ENCODE data around the gene LEP. TPM values are rescaled to one million over a fixed set of nuclear protein-coding genes. Genes with fewer than 3 reads are reported as not detected.

Gene LEP
- total RNA-seq, 3 donors from 2014 or later = 0.09 to 0.22 TPM; not detected in 1

DNA sequence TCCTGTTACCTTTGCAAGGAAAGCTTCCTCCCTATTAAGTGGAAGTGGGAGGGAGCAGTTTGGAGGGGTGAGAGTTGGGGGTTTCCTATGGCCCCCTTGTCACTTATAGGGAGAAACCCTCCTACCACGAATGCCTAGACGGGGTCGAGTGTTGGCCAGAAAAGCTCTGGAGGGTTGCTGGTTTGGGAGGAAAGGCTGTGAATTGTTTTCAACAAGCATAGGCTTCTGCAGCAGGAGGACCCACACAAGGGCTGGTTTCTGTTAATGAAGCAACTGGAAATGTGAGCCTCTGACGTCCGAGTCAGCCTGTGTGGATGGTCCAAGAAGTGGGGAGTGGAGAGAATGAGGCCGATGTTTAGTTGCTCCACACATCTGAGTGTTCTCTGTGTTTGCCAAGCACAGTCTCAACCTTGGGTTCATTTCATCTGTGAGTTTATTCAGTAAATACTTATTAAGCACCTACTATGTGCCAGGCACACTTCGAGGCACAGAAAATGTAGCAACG, 37.3 kb upstream of the LEP start:
- TF ChIP-seq, protein P1, sequence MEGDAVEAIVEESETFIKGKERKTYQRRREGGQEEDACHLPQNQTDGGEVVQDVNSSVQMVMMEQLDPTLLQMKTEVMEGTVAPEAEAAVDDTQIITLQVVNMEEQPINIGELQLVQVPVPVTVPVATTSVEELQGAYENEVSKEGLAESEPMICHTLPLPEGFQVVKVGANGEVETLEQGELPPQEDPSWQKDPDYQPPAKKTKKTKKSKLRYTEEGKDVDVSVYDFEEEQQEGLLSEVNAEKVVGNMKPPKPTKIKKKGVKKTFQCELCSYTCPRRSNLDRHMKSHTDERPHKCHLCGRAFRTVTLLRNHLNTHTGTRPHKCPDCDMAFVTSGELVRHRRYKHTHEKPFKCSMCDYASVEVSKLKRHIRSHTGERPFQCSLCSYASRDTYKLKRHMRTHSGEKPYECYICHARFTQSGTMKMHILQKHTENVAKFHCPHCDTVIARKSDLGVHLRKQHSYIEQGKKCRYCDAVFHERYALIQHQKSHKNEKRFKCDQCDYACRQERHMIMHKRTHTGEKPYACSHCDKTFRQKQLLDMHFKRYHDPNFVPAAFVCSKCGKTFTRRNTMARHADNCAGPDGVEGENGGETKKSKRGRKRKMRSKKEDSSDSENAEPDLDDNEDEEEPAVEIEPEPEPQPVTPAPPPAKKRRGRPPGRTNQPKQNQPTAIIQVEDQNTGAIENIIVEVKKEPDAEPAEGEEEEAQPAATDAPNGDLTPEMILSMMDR (IDR thresholded peaks at IDR 0.05) = no peak

DNA sequence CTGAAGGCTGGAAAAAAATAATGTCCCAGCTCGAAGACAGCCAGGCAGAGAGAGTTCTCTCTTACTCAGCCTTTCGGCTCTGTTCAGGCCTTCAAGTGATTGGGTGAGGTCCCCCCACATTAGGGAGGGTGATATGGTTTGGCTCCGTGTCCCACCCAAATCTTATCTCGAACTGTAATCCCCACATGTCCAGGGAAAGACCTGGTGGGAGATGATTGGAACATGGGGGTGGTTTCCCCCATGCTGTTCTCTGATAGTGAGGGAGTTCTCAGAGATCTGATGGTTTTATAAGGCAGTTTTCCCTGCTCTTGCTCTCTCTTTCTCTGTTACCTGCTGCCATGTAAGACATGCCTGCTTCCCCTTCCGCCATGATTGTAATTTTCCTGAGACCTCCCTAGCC, 36.6 kb upstream of the LEP start:
- TF ChIP-seq, protein P1 (IDR thresholded peaks at IDR 0.05) = no peak
- no peak overlapping the region for H3K4me3 ChIP-seq
- intact Hi-C loops (cut with DNase I, micrococcal nuclease) = no loop called here

More for the DNA sequence above, 37.3 kb upstream of the LEP start:
- intact Hi-C loops (cut with DNase I, micrococcal nuclease) = no loop called here
- Histone ChIP-seq H3K4me3 (no peak overlapping the region), H3K36me3 (ENCODE audit: low read depth) (no peaks in the 10 kb centered on the region), H3K4me1 (ENCODE audit: low read depth) (peaks cover 3% of the 10 kb centered on the region), H3K9me3 (no peaks in the 10 kb centered on the region)
- DNase-seq = no peak
- no peak for ATAC-seq

DNA sequence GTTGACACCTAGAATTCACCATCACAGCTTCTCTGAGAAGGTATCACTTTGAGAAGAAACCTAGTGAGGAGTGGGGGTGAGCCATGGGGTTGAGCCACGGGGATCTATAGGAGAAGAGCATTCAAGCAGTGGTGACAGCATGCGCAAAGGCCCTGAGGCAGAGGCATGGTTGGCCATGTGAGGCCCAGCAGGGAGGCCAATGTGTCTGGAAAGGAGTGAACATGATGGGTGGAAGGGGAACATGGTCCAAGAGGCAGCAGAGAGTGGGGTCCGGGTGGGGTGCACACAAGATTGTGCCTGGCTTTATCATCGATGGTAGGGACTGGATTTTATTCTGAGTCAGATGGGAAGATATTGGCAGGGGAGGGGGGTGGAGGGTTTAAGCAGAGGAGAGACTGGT, 36.0 kb upstream of the LEP start:
- intact Hi-C loops (cut with DNase I, micrococcal nuclease) = loop anchor here in 1 of 2 donors (5.0 kb wide), 1 partner anchor 498 kb away; no protein-coding TSS in a partner anchor
- Histone ChIP-seq H3K4me3 (no peak overlapping the region), H3K36me3 (ENCODE audit: low read depth) (no peaks in the 10 kb centered on the region), H3K9me3 (no peaks in the 10 kb centered on the region), H3K4me1 (ENCODE audit: low read depth) (peaks cover 3% of the 10 kb centered on the region)
- no peak for ATAC-seq
- DNase-seq = no peak
- TF ChIP-seq, protein P1 (IDR thresholded peaks at IDR 0.05) = no peak

More for the DNA sequence above, 36.6 kb upstream of the LEP start:
- Histone ChIP-seq H3K36me3 (ENCODE audit: low read depth) (no peaks in the 10 kb centered on the region), H3K4me1 (ENCODE audit: low read depth) (peaks cover 3% of the 10 kb centered on the region), H3K9me3 (no peaks in the 10 kb centered on the region)
- DNase-seq (no peak), ATAC-seq (no peak)

DNA sequence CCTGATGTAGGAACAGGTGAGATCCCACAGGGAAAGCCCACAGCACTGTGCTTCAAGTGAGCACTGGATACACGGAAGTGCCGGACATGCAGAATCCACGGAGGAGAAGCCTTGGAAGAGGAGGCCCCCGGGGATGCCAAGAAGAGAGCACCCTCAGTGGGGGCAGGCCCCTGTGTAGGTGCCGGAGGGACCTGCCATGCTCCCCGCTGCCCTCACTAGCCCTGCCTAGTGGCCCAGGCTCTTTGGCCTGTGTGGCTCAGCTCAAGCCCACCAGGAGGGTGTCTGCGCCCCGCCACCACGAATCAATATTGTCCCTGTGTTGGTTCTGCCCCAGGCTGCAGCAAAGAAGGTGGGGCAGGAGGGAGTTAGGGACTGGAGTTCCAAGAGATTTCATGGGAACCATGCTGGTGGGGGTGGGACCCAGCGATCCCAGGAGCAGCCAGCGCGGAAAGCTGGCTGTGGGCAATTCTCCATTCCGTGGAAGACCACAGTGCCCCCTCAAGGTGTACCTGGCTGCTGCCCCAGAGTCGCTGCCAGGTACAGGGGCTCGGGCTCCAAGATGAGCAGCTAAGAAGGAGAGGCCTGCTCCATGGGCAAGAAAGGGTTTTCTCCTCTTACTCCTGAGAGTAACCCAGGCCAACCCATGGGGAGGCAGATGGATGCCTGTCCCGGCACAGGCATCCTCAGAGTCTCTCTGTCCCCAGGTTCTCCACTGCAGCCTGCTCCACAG, 34.9 kb upstream of the LEP start:
- Histone ChIP-seq H3K4me1 (ENCODE audit: low read depth) (peaks cover 2% of the 10 kb centered on the region), H3K36me3 (ENCODE audit: low read depth) (no peaks in the 10 kb centered on the region), H3K4me3 (no peak overlapping the region), H3K9me3 (no peaks in the 10 kb centered on the region)
- ATAC-seq (no peak), DNase-seq (no peak)
- intact Hi-C loops (cut with DNase I, micrococcal nuclease) = loop anchor here in 1 of 2 donors (5.0 kb wide), 1 partner anchor 499 kb away; no protein-coding TSS in a partner anchor
- TF ChIP-seq, protein P1 (IDR thresholded peaks at IDR 0.05) = no peak

DNA sequence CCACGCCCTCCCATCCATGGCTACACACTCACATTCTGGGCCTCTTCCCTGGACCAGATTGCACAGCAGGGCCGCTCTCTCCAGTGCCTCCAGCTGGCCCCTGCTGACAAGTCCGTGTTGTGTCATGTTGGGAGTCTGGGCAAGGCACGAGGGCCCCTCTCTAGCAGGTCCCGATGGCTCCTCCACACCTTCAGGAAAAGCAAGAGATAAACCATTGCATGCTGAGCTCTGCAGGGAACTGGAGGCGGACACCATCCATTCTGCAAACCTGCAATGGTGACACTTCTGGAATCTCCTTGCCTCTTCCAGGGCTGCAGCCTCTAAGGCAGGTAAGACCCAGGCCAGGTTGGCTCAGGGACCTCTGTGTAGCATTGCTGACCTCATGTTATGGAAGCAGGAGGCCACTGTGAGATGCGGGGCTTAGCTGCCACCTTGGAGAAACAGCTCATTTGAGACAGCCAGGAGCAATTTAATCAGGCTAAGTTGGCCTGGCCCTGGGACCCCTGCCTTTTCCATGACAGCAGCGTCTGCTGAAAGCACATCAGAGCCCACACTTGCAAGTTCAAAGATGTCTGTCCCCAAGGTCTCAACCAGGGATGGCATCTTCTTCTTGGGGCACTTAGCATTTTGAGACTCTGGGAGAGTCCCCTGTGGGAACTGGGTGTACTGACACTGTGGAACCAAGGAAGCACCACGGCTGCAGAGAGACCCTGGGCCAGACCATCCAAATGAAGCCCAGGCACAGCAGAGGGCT, 34.2 kb upstream of the LEP start:
- DNase-seq = no peak
- intact Hi-C loops (cut with DNase I, micrococcal nuclease) = loop anchor here in 1 of 2 donors (5.0 kb wide), 1 partner anchor 500 kb away; no protein-coding TSS in a partner anchor
- TF ChIP-seq, protein P1 (IDR thresholded peaks at IDR 0.05) = no peak
- H3K4me1 ChIP-seq (ENCODE audit: low read depth) = no peaks in the 10 kb centered on the region
- H3K9me3 ChIP-seq = no peaks in the 10 kb centered on the region
- no peak for ATAC-seq
- no peaks in the 10 kb centered on the region for H3K36me3 ChIP-seq (ENCODE audit: low read depth)
- no peak overlapping the region for H3K4me3 ChIP-seq

Data from mucosa of descending colon (tissue), 3 donors.